ENCODE results near the gene SLC2A13. TPM values are rescaled to one million over a fixed set of nuclear protein-coding genes. Genes with fewer than 3 reads are reported as not detected.

SLC2A13 gene
- total RNA-seq, 1 experiment from 2014 or later, result 15.3 TPM

DNA sequence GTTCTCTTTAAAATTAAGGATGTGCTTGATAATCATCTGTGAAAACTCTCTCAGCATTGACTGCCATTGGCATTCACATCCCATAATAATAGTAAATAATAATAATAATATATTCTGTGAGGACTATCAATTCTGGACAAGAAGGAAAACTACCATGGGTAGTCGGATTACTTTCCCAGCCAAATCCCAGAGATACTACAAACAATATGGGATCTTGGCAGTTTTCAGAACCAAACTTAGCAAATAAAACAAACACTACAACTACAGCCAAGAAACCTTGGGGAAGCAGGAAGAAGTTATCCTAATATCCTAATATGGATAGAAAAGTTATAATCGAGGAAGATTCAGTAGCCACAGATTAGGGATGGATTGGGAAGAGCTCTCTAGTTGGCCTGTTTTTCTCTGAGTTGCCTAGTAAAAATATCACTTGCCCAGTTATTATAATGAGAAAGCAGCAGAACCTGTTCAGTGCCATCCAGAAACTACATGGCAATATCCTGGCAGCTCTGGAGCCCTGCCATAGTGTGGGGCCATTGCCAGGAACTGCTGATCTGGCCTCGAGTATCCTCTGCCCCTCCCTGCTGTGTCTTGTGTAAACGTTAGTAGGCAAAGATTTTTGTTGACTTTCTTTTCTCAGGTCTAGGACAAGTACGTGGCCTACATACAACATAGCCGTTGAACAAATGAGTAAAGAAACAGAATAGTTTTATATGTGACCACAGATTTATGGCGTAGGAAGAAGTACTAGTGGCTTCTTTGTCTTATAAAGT is 193.5 kb downstream of the SLC2A13 start (continued):
- TF ChIP-seq, protein P1, sequence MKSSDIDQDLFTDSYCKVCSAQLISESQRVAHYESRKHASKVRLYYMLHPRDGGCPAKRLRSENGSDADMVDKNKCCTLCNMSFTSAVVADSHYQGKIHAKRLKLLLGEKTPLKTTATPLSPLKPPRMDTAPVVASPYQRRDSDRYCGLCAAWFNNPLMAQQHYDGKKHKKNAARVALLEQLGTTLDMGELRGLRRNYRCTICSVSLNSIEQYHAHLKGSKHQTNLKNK (CRISPR knock-in tag; IDR thresholded peaks at IDR 0.05), result no peak

DNA sequence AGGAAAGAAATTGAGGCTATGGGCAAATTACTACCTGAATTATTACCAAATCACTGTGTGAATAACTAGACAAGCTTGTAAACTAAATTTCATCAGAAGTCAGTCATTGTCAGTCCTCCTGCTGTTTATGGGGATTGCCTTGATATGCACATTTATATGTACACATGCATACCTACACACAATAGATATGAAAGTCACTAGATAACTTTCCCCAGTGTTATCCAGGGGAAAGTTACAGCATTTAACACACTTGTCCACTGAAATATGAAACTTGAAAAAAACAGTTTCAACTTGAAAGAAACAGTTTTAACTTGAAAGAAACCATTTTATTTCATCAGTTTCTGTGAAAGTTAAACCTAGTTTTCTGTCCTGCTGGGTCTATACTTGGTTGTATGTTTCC is 199.6 kb downstream of the SLC2A13 start:
- no peaks in the 10 kb centered on the region for H3K27me3 Mint-ChIP-seq (ENCODE audit: low read depth)
- no peak for DNase-seq (ENCODE audit: low spot score)
- no peak overlapping the region for H3K4me3 Mint-ChIP-seq
- no peak for ATAC-seq
- POLR2A ChIA-PET, result no interaction called here
- peaks cover 3% of the 10 kb centered on the region; the same call in 1 of the 2 replicates for H3K4me1 Mint-ChIP-seq
- H3K9me3 Mint-ChIP-seq, result no peaks in the 10 kb centered on the region
- CTCF ChIA-PET, result no interaction called here
- TF ChIP-seq, protein P2, sequence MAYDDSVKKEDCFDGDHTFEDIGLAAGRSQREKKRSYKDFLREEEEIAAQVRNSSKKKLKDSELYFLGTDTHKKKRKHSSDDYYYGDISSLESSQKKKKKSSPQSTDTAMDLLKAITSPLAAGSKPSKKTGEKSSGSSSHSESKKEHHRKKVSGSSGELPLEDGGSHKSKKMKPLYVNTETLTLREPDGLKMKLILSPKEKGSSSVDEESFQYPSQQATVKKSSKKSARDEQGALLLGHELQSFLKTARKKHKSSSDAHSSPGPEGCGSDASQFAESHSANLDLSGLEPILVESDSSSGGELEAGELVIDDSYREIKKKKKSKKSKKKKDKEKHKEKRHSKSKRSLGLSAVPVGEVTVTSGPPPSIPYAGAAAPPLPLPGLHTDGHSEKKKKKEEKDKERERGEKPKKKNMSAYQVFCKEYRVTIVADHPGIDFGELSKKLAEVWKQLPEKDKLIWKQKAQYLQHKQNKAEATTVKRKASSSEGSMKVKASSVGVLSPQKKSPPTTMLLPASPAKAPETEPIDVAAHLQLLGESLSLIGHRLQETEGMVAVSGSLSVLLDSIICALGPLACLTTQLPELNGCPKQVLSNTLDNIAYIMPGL (CRISPR knock-in tag; IDR thresholded peaks at IDR 0.05), result no peak
- TF ChIP-seq, protein P3, sequence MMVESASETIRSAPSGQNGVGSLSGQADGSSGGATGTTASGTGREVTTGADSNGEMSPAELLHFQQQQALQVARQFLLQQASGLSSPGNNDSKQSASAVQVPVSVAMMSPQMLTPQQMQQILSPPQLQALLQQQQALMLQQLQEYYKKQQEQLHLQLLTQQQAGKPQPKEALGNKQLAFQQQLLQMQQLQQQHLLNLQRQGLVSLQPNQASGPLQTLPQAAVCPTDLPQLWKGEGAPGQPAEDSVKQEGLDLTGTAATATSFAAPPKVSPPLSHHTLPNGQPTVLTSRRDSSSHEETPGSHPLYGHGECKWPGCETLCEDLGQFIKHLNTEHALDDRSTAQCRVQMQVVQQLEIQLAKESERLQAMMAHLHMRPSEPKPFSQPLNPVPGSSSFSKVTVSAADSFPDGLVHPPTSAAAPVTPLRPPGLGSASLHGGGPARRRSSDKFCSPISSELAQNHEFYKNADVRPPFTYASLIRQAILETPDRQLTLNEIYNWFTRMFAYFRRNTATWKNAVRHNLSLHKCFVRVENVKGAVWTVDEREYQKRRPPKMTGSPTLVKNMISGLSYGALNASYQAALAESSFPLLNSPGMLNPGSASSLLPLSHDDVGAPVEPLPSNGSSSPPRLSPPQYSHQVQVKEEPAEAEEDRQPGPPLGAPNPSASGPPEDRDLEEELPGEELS (CRISPR knock-in tag; IDR thresholded peaks at IDR 0.05), result no peak
- TF ChIP-seq, protein P4, sequence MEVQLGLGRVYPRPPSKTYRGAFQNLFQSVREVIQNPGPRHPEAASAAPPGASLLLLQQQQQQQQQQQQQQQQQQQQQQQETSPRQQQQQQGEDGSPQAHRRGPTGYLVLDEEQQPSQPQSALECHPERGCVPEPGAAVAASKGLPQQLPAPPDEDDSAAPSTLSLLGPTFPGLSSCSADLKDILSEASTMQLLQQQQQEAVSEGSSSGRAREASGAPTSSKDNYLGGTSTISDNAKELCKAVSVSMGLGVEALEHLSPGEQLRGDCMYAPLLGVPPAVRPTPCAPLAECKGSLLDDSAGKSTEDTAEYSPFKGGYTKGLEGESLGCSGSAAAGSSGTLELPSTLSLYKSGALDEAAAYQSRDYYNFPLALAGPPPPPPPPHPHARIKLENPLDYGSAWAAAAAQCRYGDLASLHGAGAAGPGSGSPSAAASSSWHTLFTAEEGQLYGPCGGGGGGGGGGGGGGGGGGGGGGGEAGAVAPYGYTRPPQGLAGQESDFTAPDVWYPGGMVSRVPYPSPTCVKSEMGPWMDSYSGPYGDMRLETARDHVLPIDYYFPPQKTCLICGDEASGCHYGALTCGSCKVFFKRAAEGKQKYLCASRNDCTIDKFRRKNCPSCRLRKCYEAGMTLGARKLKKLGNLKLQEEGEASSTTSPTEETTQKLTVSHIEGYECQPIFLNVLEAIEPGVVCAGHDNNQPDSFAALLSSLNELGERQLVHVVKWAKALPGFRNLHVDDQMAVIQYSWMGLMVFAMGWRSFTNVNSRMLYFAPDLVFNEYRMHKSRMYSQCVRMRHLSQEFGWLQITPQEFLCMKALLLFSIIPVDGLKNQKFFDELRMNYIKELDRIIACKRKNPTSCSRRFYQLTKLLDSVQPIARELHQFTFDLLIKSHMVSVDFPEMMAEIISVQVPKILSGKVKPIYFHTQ (CRISPR knock-in tag; IDR thresholded peaks at IDR 0.05), result no peak
- TF ChIP-seq TEAD4 (CRISPR knock-in tag; IDR thresholded peaks at IDR 0.05), result no peak
- TF ChIP-seq ELF4 (CRISPR knock-in tag; IDR thresholded peaks at IDR 0.05; ENCODE audit: low read depth), result no peak
- TF ChIP-seq OVOL2 (CRISPR knock-in tag; IDR thresholded peaks at IDR 0.05; ENCODE audit: borderline replicate concordance), result no peak
- no peaks in the 10 kb centered on the region for H3K36me3 Mint-ChIP-seq
- no peak overlapping the region for H3K27ac Mint-ChIP-seq

DNA sequence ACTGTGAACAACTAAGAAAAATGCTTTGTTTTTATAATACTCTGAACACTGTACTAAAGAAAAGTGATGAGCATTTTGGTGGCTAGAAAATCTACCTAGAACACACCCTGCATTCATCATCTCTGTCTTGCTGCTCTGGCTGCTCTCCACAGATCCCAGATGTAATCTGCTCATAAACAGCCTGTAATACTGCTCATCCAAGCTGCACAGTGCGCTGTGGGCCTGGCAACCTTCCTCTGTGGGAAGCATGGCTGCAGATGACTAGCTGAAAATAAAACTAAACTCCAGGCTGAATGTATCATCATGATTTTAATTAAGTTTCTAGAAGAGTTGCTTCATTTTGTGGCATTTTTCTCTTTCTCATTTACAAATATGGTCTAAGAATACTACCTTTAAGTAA is 200.7 kb downstream of the SLC2A13 start:
- ATAC-seq (no peak), DNase-seq (ENCODE audit: low spot score) (no peak)
- TF ChIP-seq, protein P5, sequence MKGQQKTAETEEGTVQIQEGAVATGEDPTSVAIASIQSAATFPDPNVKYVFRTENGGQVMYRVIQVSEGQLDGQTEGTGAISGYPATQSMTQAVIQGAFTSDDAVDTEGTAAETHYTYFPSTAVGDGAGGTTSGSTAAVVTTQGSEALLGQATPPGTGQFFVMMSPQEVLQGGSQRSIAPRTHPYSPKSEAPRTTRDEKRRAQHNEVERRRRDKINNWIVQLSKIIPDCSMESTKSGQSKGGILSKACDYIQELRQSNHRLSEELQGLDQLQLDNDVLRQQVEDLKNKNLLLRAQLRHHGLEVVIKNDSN (CRISPR knock-in tag; IDR thresholded peaks at IDR 0.05), result no peak
- no peak for TF ChIP-seq ZNF423 (CRISPR knock-in tag; IDR thresholded peaks at IDR 0.05)
- TF ChIP-seq, protein P6, sequence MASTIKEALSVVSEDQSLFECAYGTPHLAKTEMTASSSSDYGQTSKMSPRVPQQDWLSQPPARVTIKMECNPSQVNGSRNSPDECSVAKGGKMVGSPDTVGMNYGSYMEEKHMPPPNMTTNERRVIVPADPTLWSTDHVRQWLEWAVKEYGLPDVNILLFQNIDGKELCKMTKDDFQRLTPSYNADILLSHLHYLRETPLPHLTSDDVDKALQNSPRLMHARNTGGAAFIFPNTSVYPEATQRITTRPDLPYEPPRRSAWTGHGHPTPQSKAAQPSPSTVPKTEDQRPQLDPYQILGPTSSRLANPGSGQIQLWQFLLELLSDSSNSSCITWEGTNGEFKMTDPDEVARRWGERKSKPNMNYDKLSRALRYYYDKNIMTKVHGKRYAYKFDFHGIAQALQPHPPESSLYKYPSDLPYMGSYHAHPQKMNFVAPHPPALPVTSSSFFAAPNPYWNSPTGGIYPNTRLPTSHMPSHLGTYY (CRISPR knock-in tag; IDR thresholded peaks at IDR 0.05), result no peak
- no peak for TF ChIP-seq SMAD4 (CRISPR knock-in tag; IDR thresholded peaks at IDR 0.05)
- no peak for TF ChIP-seq ATF1 (CRISPR knock-in tag; IDR thresholded peaks at IDR 0.05)
- TF ChIP-seq ZNF396 (CRISPR knock-in tag; IDR thresholded peaks at IDR 0.05; ENCODE audit: borderline replicate concordance), result no peak
- Mint-ChIP-seq H3K4me1 (peaks cover 3% of the 10 kb centered on the region; the same call in 1 of the 2 replicates), H3K27me3 (ENCODE audit: low read depth) (no peaks in the 10 kb centered on the region), H3K27ac (no peak overlapping the region), H3K9me3 (no peaks in the 10 kb centered on the region), H3K4me3 (no peak overlapping the region), H3K36me3 (no peaks in the 10 kb centered on the region)
- POLR2A ChIA-PET, result no interaction called here
- CTCF ChIA-PET, result no interaction called here
